HEK293T (cell line): ENCODE data around the gene CNKSR3.
A peak's percentile ranks its signal among the peaks of the same experiment; 100 is the strongest.
"Not testable (repeated sequence)": the region's sequence is repeated elsewhere in the genome, so short reads cannot be mapped to it uniquely, and the experiment has no call there.

Experiments
- CTCF ChIA-PET: fragments of 350-600 bp; formaldehyde crosslinking; extraction: SDS; loops from one replicate; lab custom pipeline; 2021; ENCODE audit warnings: antibody characterized with exemption, inconsistent platforms; lab: Yijun Ruan, JAX
- POLR2A ChIA-PET: fragments of 350-600 bp; formaldehyde crosslinking; extraction: SDS; loops from one replicate; lab custom pipeline; 2020; ENCODE audit warnings: antibody characterized with exemption, inconsistent platforms; lab: Yijun Ruan, JAX
- DNase-seq: peaks from one replicate; pipeline ENCODE4 v3.0.0; 2012; ENCODE audit warnings: mixed read lengths; ENCODE audit errors: extremely low spot score
- ARNT ChIP-seq: fragments of 450-650 bp; IDR thresholded peaks from 2 replicates; pipeline ENCODE4 v1.6.1; 2017; ENCODE audit warnings: mild to moderate bottlenecking
- BHLHE40 ChIP-seq: fragments of 450-650 bp; IDR thresholded peaks from 2 replicates; pipeline ENCODE4 v1.6.1; 2016; ENCODE audit warnings: mild to moderate bottlenecking, moderate library complexity, borderline replicate concordance
- CTBP1 ChIP-seq: fragments of 450-650 bp; IDR thresholded peaks from 2 replicates; pipeline ENCODE4 v1.6.1; 2016; ENCODE audit warnings: borderline replicate concordance
- ELF4 ChIP-seq: fragments of 450-650 bp; IDR thresholded peaks from 2 replicates; pipeline ENCODE4 v1.6.1; 2017; ENCODE audit warnings: antibody characterized with exemption
- FOXA1 ChIP-seq: fragments of 450-650 bp; IDR thresholded peaks from 2 replicates; pipeline ENCODE4 v1.6.1; 2016; ENCODE audit warnings: mild to moderate bottlenecking
- FOXK2 ChIP-seq: fragments of 450-650 bp; IDR thresholded peaks from 2 replicates; pipeline ENCODE4 v1.6.1; 2016; ENCODE audit warnings: mild to moderate bottlenecking
- FOXM1 ChIP-seq: fragments of 450-650 bp; IDR thresholded peaks from 2 replicates; pipeline ENCODE4 v1.6.1; 2017; ENCODE audit warnings: mild to moderate bottlenecking, borderline replicate concordance
- HDGF ChIP-seq: fragments of 450-650 bp; IDR thresholded peaks from 2 replicates; pipeline ENCODE4 v1.6.1; 2017; ENCODE audit warnings: antibody characterized with exemption, borderline replicate concordance
- L3MBTL2 ChIP-seq: fragments of 450-650 bp; conservative IDR thresholded peaks from 2 replicates; pipeline ENCODE4 v1.6.1; 2016; ENCODE audit warnings: mild to moderate bottlenecking
- LEF1 ChIP-seq: fragments of 450-650 bp; IDR thresholded peaks from 2 replicates; pipeline ENCODE4 v1.6.1; 2017; ENCODE audit warnings: mild to moderate bottlenecking, borderline replicate concordance
- NFRKB ChIP-seq: fragments of 450-650 bp; IDR thresholded peaks from 2 replicates; pipeline ENCODE4 v1.6.1; 2016; ENCODE audit warnings: mild to moderate bottlenecking, moderate library complexity
- PKNOX1 ChIP-seq: fragments of 450-650 bp; IDR thresholded peaks from 2 replicates; pipeline ENCODE4 v1.6.1; 2016
- SP1 ChIP-seq: fragments of 450-650 bp; IDR thresholded peaks from 2 replicates; pipeline ENCODE4 v1.6.1; 2017
- SUZ12 ChIP-seq: fragments of 450-650 bp; IDR thresholded peaks from 2 replicates; pipeline ENCODE4 v1.6.1; 2016; ENCODE audit warnings: mild to moderate bottlenecking
- TARDBP ChIP-seq: fragments of 450-650 bp; IDR thresholded peaks from 2 replicates; pipeline ENCODE4 v1.6.1; 2016
- ZNF384 ChIP-seq: fragments of 450-650 bp; IDR thresholded peaks from 2 replicates; pipeline ENCODE4 v1.6.1; 2016

CNKSR3 gene

GRCh38 chr6:154549179-154549578 lies 38.7 kb upstream of the CNKSR3 start:
- TF ChIP-seq CTBP1 = no peak
- TF ChIP-seq ZNF384 = no peak
- TF ChIP-seq SP1 = no peak
- TF ChIP-seq L3MBTL2 = no peak
- TF ChIP-seq LEF1 = no peak
- no peak for TF ChIP-seq BHLHE40
- TF ChIP-seq TARDBP = no peak
- TF ChIP-seq ARNT = no peak
- TF ChIP-seq NFRKB = no peak
- TF ChIP-seq SUZ12 = no peak
- no peak for TF ChIP-seq PKNOX1
- no peak for TF ChIP-seq FOXK2
- no peak for TF ChIP-seq HDGF
- TF ChIP-seq FOXM1 = no peak
- TF ChIP-seq FOXA1 = no peak
- no peak for TF ChIP-seq ELF4
- DNase-seq = no peak
- POLR2A ChIA-PET = no interaction called here
- CTCF ChIA-PET = interaction anchor here (0.5 to 0.8 kb wide), 2 partner anchors 101 to 336 kb away, joined by 3 read pairs; no protein-coding TSS in a partner anchor

GRCh38 chr6:154548130-154548830 lies 37.8 kb upstream of the CNKSR3 start:
- DNase-seq = peak; percentile 58
- TF ChIP-seq SP1 (no peak), PKNOX1 (peak; percentile 63), LEF1 (no peak)
- POLR2A ChIA-PET = interaction anchor here (1.6 kb wide), 1 partner anchor 37 kb away, joined by 7 read pairs; no protein-coding TSS in a partner anchor
- CTCF ChIA-PET = interaction anchor here (1.3 kb wide), 1 partner anchor 127 kb away, joined by 4 read pairs; no protein-coding TSS in a partner anchor

GRCh38 chr6:154543628-154544027 lies 33.1 kb upstream of the CNKSR3 start:
- ChIA-PET POLR2A (no interaction called here), CTCF (interaction anchor here (1.6 kb wide), 1 partner anchor 29 kb away, joined by 4 read pairs; no protein-coding TSS in a partner anchor)
- no peak for TF ChIP-seq L3MBTL2
- TF ChIP-seq FOXK2 = no peak
- TF ChIP-seq HDGF = no peak
- no peak for TF ChIP-seq FOXM1
- TF ChIP-seq SUZ12 = no peak
- TF ChIP-seq LEF1 = no peak
- no peak for TF ChIP-seq ELF4
- no peak for TF ChIP-seq NFRKB
- no peak for TF ChIP-seq PKNOX1
- no peak for TF ChIP-seq BHLHE40
- TF ChIP-seq TARDBP = no peak
- TF ChIP-seq ARNT = no peak
- TF ChIP-seq SP1 = no peak
- TF ChIP-seq ZNF384 = no peak
- TF ChIP-seq FOXA1 = no peak
- no peak for TF ChIP-seq CTBP1
- DNase-seq = no peak

- no peak for TF ChIP-seq ARNT
- no peak for TF ChIP-seq TARDBP
- no peak for TF ChIP-seq PKNOX1
- no peak for TF ChIP-seq LEF1
- no peak for TF ChIP-seq ELF4
- TF ChIP-seq SP1 = no peak
- no peak for TF ChIP-seq CTBP1
- TF ChIP-seq HDGF = no peak
- ChIA-PET CTCF (interaction anchor here (0.6 to 1.6 kb wide), 2 partner anchors 10 to 28 kb away, joined by 3 to 4 read pairs; no protein-coding TSS in a partner anchor), POLR2A (interaction anchor here (1.3 kb wide), 1 partner anchor 32 kb away, joined by 7 read pairs; the partner anchor contains the start of gene CNKSR3)
- no peak for DNase-seq
Measured at GRCh38 chr6:154542747-154543146, 32.3 kb upstream of the CNKSR3 start.

- DNase-seq, CTCF ChIA-PET: not testable (repeated sequence)
- POLR2A ChIA-PET = interaction anchor here (1.3 kb wide), 1 partner anchor 31 kb away, joined by 7 read pairs; the partner anchor contains the start of gene CNKSR3
Measured at GRCh38 chr6:154541837-154542236, 31.4 kb upstream of the CNKSR3 start.

- POLR2A ChIA-PET = interaction anchor here (1.8 kb wide), 1 partner anchor 29 kb away, joined by 8 read pairs; the partner anchor contains the start of gene CNKSR3
- DNase-seq = no peak
- CTCF ChIA-PET = no interaction called here
- TF ChIP-seq SUZ12 (no peak), TARDBP (no peak), ELF4 (no peak), HDGF (no peak), SP1 (no peak), PKNOX1 (no peak), ARNT (no peak), FOXK2 (no peak), ZNF384 (no peak), FOXA1 (no peak), FOXM1 (no peak), LEF1 (no peak), BHLHE40 (no peak)
Measured at GRCh38 chr6:154539593-154540269, 29.2 kb upstream of the CNKSR3 start.
